SU-DHL-6 (cell line): Measurements from ENCODE around the gene GALNT17.

ENCODE experiments used
- EZH2phosphoT487 ChIP-seq: fragments of 200-600 bp; sonication (generic), shearing (Covaris generic); conservative IDR thresholded peaks from 2 replicates; pipeline ENCODE4 v1.6.1; 2018; ENCODE audit warnings: mild to moderate bottlenecking, antibody characterized with exemption, low read length, moderate library complexity, mixed read lengths
- TF ChIP-seq, protein P1 (sequence below): fragments of 200-600 bp; sonication (generic); IDR thresholded peaks from one replicate; pipeline ENCODE4 v1.5.1; 2017; ENCODE audit warnings: antibody characterized with exemption, mild to moderate bottlenecking, low read length, moderate library complexity; ENCODE audit not compliant: insufficient read depth, poor library complexity, severe bottlenecking

DNA sequence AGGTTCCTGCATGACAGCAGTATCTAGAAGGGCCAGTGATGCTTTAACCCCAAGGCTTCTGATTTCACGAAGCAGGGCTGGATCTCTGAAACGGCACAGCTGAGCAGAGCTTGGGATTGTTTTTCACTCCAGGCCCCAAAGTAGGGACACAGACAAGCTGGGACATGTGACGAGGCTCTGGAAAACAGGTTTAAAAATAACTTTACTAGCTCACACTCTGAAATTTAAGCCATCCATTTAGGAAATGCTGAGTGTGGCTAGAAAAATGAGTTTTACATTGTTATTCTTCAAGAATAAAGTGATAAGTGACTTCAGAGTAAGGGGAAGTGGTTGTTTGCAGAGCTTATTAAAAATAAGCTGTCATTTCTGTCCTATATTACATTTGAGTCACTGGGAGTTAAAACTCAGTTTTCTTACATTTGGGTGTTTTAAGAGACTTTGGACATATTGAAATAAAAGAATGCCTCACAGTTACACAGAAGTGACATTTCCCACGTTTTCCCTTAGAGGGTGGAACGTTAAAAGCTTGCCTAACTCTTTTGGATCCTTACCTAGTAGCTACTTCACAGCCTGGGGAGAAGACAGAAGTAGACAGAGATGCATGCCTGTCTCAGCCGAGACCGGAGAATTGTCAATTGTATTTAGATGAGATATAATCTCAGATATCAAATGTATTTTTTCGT, 107.8 kb downstream of the GALNT17 start:
- TF ChIP-seq, protein P1, sequence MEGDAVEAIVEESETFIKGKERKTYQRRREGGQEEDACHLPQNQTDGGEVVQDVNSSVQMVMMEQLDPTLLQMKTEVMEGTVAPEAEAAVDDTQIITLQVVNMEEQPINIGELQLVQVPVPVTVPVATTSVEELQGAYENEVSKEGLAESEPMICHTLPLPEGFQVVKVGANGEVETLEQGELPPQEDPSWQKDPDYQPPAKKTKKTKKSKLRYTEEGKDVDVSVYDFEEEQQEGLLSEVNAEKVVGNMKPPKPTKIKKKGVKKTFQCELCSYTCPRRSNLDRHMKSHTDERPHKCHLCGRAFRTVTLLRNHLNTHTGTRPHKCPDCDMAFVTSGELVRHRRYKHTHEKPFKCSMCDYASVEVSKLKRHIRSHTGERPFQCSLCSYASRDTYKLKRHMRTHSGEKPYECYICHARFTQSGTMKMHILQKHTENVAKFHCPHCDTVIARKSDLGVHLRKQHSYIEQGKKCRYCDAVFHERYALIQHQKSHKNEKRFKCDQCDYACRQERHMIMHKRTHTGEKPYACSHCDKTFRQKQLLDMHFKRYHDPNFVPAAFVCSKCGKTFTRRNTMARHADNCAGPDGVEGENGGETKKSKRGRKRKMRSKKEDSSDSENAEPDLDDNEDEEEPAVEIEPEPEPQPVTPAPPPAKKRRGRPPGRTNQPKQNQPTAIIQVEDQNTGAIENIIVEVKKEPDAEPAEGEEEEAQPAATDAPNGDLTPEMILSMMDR, result no peak
- TF ChIP-seq EZH2phosphoT487, result no peak
